ENCODE measurements around the gene TRMU. TPM values are rescaled to one million over a fixed set of nuclear protein-coding genes. Genes with fewer than 3 reads are reported as not detected.
A peak's percentile ranks its signal among the peaks of the same experiment; 100 is the strongest.

TRMU gene
- total and polyA plus RNA-seq, 8 donors, result 15.0 to 58.0 (median 23.4) TPM

GRCh38 chr22:46382524-46382923, 47.0 kb downstream of the TRMU start:
- no peak for ATAC-seq
- 88 to 98% methylated on average over 15 of the region's 15 CpGs for WGBS, 2 donors
- H3K27ac ChIP-seq, result no peak overlapping the region
- DNase-seq, result peak in 2 of 6 donors; percentile 4 to 15
- peaks cover 16 to 24% (median 23%) of the 10 kb centered on the region in 3 donors for H3K4me1 ChIP-seq
- H3K4me3 ChIP-seq, result no peak overlapping the region
- TF ChIP-seq, protein P1, sequence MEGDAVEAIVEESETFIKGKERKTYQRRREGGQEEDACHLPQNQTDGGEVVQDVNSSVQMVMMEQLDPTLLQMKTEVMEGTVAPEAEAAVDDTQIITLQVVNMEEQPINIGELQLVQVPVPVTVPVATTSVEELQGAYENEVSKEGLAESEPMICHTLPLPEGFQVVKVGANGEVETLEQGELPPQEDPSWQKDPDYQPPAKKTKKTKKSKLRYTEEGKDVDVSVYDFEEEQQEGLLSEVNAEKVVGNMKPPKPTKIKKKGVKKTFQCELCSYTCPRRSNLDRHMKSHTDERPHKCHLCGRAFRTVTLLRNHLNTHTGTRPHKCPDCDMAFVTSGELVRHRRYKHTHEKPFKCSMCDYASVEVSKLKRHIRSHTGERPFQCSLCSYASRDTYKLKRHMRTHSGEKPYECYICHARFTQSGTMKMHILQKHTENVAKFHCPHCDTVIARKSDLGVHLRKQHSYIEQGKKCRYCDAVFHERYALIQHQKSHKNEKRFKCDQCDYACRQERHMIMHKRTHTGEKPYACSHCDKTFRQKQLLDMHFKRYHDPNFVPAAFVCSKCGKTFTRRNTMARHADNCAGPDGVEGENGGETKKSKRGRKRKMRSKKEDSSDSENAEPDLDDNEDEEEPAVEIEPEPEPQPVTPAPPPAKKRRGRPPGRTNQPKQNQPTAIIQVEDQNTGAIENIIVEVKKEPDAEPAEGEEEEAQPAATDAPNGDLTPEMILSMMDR (IDR thresholded peaks at IDR 0.05), result no peak
- intact Hi-C loops (cut with DNase I), result no loop called here
- FAIRE-seq, result no peak
- H3K36me3 ChIP-seq, result no peaks in the 10 kb centered on the region
- H3K27me3 ChIP-seq, result no peaks in the 10 kb centered on the region
- no peaks in the 10 kb centered on the region for H3K9me3 ChIP-seq

- Histone ChIP-seq H3K27me3 (no peaks in the 10 kb centered on the region), H3K27ac (no peak overlapping the region), H3K4me3 (no peak overlapping the region), H3K9me3 (no peaks in the 10 kb centered on the region), H3K4me1 (peaks cover 0 to 5% (median 0%) of the 10 kb centered on the region in 3 donors), H3K36me3 (no peaks in the 10 kb centered on the region)
- ATAC-seq (no peak), DNase-seq (peak in 2 of 6 donors; percentile 54 to 65), FAIRE-seq (no peak)
- WGBS, 2 donors, result 93 to 96% methylated on average over 27 of the region's 27 CpGs
- intact Hi-C loops (cut with DNase I), result no loop called here
- TF ChIP-seq, protein P1 (IDR thresholded peaks at IDR 0.05), result no peak
Observed at GRCh38 chr22:46386312-46386711, 50.8 kb downstream of the TRMU start.

DNA sequence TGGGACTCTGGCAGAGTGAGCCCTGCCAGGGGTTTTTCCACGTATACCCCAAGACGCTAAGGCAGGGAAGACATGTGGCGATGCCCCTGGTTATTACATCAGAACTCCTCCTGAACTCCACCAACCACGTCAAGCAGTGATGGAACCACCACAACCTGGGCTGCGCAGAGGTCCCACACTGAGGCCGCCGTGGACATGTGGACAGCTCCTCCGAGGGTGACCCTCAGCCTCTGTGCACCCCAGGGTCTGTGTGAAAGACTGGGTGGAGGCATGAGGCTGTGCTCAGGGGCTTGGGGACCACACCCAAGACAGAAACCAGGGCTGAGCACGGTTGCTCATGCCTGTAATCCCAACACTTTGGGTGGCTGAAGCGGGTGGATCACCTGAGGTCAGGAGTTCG, 52.2 kb downstream of the TRMU start:
- Histone ChIP-seq H3K36me3 (no peaks in the 10 kb centered on the region), H3K27ac (no peak overlapping the region), H3K4me3 (no peak overlapping the region), H3K9me3 (no peaks in the 10 kb centered on the region), H3K4me1 (peaks cover 0 to 5% (median 0%) of the 10 kb centered on the region in 3 donors), H3K27me3 (no peaks in the 10 kb centered on the region)
- WGBS, 2 donors, result 89 to 91% methylated on average over 11 of the region's 11 CpGs
- intact Hi-C loops (cut with DNase I), result no loop called here
- TF ChIP-seq, protein P1 (IDR thresholded peaks at IDR 0.05), result no peak
- FAIRE-seq, result no peak
- ATAC-seq, result no peak
- DNase-seq, result peak in 1 of 6 donors; percentile 41

DNA sequence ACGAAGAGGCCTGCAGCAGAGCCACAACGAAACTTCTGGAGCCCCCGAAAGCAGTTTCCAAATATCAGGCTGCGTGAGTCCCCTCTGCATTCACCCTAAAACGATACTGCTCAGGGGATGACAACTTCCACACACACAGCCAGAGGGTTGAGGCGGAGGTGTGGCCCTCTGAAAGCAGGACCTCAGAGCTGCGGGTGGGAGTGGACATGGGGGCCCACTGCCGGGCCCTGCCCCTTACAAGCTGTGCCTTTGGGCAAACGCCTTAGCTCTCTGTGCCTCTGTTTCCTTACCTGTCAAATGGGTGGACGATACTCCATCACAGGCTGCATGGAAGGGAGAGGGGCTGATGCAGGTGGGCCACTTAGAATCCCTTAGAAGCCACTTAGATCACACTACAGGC, 53.1 kb downstream of the TRMU start:
- H3K27me3 ChIP-seq, result no peaks in the 10 kb centered on the region
- DNase-seq (peak in 1 of 6 donors; percentile 21), ATAC-seq (no peak), FAIRE-seq (no peak)
- TF ChIP-seq, protein P1 (IDR thresholded peaks at IDR 0.05), result no peak
- intact Hi-C loops (cut with DNase I), result no loop called here
- no peaks in the 10 kb centered on the region for H3K9me3 ChIP-seq
- no peak overlapping the region for H3K27ac ChIP-seq
- H3K36me3 ChIP-seq, result no peaks in the 10 kb centered on the region
- WGBS, 2 donors, result 88 to 91% methylated on average over 10 of the region's 10 CpGs
- H3K4me1 ChIP-seq, result peaks cover 0 to 5% (median 0%) of the 10 kb centered on the region in 3 donors
- H3K4me3 ChIP-seq, result no peak overlapping the region

DNA sequence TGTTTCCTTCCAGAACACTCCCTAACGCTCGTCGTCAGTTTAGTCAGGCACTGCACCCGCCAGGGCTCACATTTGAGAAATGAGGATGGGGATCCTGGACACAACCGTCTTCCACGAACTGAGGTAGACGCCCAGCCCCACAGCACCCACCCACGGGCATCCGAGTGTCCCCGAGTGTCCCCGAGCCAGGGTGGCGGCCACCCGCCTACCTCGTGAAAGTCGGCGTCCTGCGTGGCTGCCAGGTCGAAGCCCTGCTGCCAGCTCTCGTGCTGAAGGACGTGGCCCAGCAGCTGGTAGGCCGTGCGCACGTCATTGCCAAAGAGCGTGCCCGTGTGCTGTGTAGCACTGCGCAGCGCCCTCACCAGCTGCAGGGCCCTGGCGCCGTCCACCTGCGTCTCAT, 53.6 kb downstream of the TRMU start:
- intact Hi-C loops (cut with DNase I), result no loop called here
- no peak for ATAC-seq
- no peaks in the 10 kb centered on the region for H3K9me3 ChIP-seq
- TF ChIP-seq, protein P1 (IDR thresholded peaks at IDR 0.05), result no peak
- peaks cover 0 to 5% (median 0%) of the 10 kb centered on the region in 3 donors for H3K4me1 ChIP-seq
- 91 to 95% methylated on average over 30 of the region's 30 CpGs for WGBS, 2 donors
- H3K4me3 ChIP-seq, result no peak overlapping the region
- no peaks in the 10 kb centered on the region for H3K36me3 ChIP-seq
- H3K27me3 ChIP-seq, result no peaks in the 10 kb centered on the region
- peak in 1 of 6 donors; percentile 68 for DNase-seq
- no peak for FAIRE-seq
- no peak overlapping the region for H3K27ac ChIP-seq

Data from pancreas (tissue), 10 donors.